Astrocyte (in vitro differentiated cells and primary cell): Measurements from ENCODE around the gene ALDH2. TPM values are rescaled to one million over a fixed set of nuclear protein-coding genes. Genes with fewer than 3 reads are reported as not detected.
"Not testable (repeated sequence)": the region's sequence is repeated elsewhere in the genome, so short reads cannot be mapped to it uniquely, and the experiment has no call there.

ENCODE experiments used
- DNase-seq: peaks from one replicate; pipeline ENCODE4 v3.0.0-alpha.2; 2010; ENCODE audit warnings: low read depth
- FAIRE-seq: peaks from 2 replicates; lab custom pipeline; 2011; peaks lifted over from hg19 to GRCh38; lab: Jason Lieb, UNC
- H2AFZ ChIP-seq: 2 replicates; pipeline ENCODE4 v1.6.0; 2012; ENCODE audit warnings: low read depth, low read length, inconsistent platforms
- H3K27ac ChIP-seq: 2 replicates; pipeline ENCODE4 v1.5.1; 2011; ENCODE audit warnings: low read depth, low read length, inconsistent platforms
- H3K27me3 ChIP-seq: 2 replicates; pipeline ENCODE4 v1.6.0; 2011; ENCODE audit warnings: low read length, inconsistent platforms; ENCODE audit not compliant: insufficient read depth
- H3K36me3 ChIP-seq: 2 replicates; pipeline ENCODE4 v1.5.1; 2011; ENCODE audit warnings: low read length, inconsistent platforms; ENCODE audit not compliant: insufficient read depth
- H3K4me1 ChIP-seq: 2 replicates; pipeline ENCODE4 v1.5.1; 2011; ENCODE audit warnings: low read length, inconsistent platforms; ENCODE audit not compliant: insufficient read depth
- H3K4me2 ChIP-seq: 2 replicates; pipeline ENCODE4 v1.6.0; 2012; ENCODE audit warnings: low read length, inconsistent platforms
- H3K4me3 ChIP-seq: 2 replicates; pipeline ENCODE4 v1.5.1; 2011; ENCODE audit warnings: low read depth, mild to moderate bottlenecking, low read length, inconsistent platforms; ENCODE audit not compliant: insufficient read depth
- H3K79me2 ChIP-seq: 2 replicates; pipeline ENCODE4 v1.6.0; 2012; ENCODE audit warnings: mild to moderate bottlenecking, low read length, inconsistent platforms; ENCODE audit not compliant: insufficient read depth
- H3K9ac ChIP-seq: 2 replicates; pipeline ENCODE4 v1.6.0; 2012; ENCODE audit warnings: mild to moderate bottlenecking, low read length, inconsistent platforms
- H3K9me3 ChIP-seq: 2 replicates; pipeline ENCODE4 v1.5.1; 2012; ENCODE audit warnings: low read depth, mild to moderate bottlenecking, low read length, inconsistent platforms; ENCODE audit not compliant: insufficient read depth
- H4K20me1 ChIP-seq: 2 replicates; pipeline ENCODE4 v1.6.0; 2012; ENCODE audit warnings: low read length, inconsistent platforms; ENCODE audit not compliant: insufficient read depth
- H3K27ac Mint-ChIP-seq: one replicate; pipeline ENCODE4 v1.8.0; 2021; ENCODE audit warnings: mild to moderate bottlenecking, mixed read lengths; ENCODE audit not compliant: unreplicated experiment
- H3K27me3 Mint-ChIP-seq: one replicate; pipeline ENCODE4 v1.8.0; 2021; ENCODE audit warnings: low read depth, mixed read lengths; ENCODE audit not compliant: unreplicated experiment
- H3K36me3 Mint-ChIP-seq: one replicate; pipeline ENCODE4 v1.8.0; 2021; ENCODE audit warnings: low read depth, mixed read lengths; ENCODE audit not compliant: unreplicated experiment
- H3K4me1 Mint-ChIP-seq: one replicate; pipeline ENCODE4 v1.8.0; 2021; ENCODE audit warnings: low read depth, mixed read lengths; ENCODE audit not compliant: unreplicated experiment
- H3K4me3 Mint-ChIP-seq: one replicate; pipeline ENCODE4 v1.8.0; 2021; ENCODE audit warnings: mild to moderate bottlenecking, moderate library complexity, mixed read lengths; ENCODE audit not compliant: unreplicated experiment
- H3K9me3 Mint-ChIP-seq: one replicate; pipeline ENCODE4 v1.8.0; 2021; ENCODE audit warnings: mild to moderate bottlenecking, mixed read lengths; ENCODE audit not compliant: unreplicated experiment
- EZH2 ChIP-seq: IDR thresholded peaks from 2 replicates; pipeline ENCODE4 v1.6.1; 2012; ENCODE audit warnings: mild to moderate bottlenecking, low read length, inconsistent platforms; ENCODE audit not compliant: insufficient read depth
- total RNA-seq: library from RNA; stranded (reverse); gene quantifications from 2 replicates; pipeline ENCODE4 v1.2.1, GENCODE V29; 2021
- TF ChIP-seq, protein P1 (sequence below): IDR thresholded peaks from 2 replicates; pipeline ENCODE4 v1.5.1; 2011; ENCODE audit warnings: low read depth, mild to moderate bottlenecking, inconsistent platforms, low read length, moderate library complexity; ENCODE audit not compliant: insufficient read depth

ALDH2 gene
- total RNA-seq, 1 donor from 2014 or later = 82.0 TPM

- H3K4me3 ChIP-seq = no peak overlapping the region
- no peaks in the 10 kb centered on the region for H3K79me2 ChIP-seq
- no peak overlapping the region for H3K9ac ChIP-seq
- Mint-ChIP-seq H3K4me1 (no peaks in the 10 kb centered on the region), H3K36me3 (peaks cover 9% of the 10 kb centered on the region), H3K27ac (no peak overlapping the region), H3K9me3 (no peaks in the 10 kb centered on the region), H3K27me3 (no peaks in the 10 kb centered on the region), H3K4me3 (no peak overlapping the region)
- no peaks in the 10 kb centered on the region for H3K36me3 ChIP-seq
- no peak overlapping the region for H3K4me2 ChIP-seq
- H4K20me1 ChIP-seq = no peaks in the 10 kb centered on the region
- no peaks in the 10 kb centered on the region for H3K9me3 ChIP-seq
- FAIRE-seq = no peak
- no peak overlapping the region for H3K27ac ChIP-seq
- H3K4me1 ChIP-seq = no peaks in the 10 kb centered on the region
- no peak for DNase-seq
- H2AFZ ChIP-seq = no peak overlapping the region
- H3K27me3 ChIP-seq = no peaks in the 10 kb centered on the region
- TF ChIP-seq EZH2 = no peak
- TF ChIP-seq, protein P1, sequence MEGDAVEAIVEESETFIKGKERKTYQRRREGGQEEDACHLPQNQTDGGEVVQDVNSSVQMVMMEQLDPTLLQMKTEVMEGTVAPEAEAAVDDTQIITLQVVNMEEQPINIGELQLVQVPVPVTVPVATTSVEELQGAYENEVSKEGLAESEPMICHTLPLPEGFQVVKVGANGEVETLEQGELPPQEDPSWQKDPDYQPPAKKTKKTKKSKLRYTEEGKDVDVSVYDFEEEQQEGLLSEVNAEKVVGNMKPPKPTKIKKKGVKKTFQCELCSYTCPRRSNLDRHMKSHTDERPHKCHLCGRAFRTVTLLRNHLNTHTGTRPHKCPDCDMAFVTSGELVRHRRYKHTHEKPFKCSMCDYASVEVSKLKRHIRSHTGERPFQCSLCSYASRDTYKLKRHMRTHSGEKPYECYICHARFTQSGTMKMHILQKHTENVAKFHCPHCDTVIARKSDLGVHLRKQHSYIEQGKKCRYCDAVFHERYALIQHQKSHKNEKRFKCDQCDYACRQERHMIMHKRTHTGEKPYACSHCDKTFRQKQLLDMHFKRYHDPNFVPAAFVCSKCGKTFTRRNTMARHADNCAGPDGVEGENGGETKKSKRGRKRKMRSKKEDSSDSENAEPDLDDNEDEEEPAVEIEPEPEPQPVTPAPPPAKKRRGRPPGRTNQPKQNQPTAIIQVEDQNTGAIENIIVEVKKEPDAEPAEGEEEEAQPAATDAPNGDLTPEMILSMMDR = no peak
Observed at GRCh38 chr12:111807232-111807631, 40.5 kb downstream of the ALDH2 start.

DNA sequence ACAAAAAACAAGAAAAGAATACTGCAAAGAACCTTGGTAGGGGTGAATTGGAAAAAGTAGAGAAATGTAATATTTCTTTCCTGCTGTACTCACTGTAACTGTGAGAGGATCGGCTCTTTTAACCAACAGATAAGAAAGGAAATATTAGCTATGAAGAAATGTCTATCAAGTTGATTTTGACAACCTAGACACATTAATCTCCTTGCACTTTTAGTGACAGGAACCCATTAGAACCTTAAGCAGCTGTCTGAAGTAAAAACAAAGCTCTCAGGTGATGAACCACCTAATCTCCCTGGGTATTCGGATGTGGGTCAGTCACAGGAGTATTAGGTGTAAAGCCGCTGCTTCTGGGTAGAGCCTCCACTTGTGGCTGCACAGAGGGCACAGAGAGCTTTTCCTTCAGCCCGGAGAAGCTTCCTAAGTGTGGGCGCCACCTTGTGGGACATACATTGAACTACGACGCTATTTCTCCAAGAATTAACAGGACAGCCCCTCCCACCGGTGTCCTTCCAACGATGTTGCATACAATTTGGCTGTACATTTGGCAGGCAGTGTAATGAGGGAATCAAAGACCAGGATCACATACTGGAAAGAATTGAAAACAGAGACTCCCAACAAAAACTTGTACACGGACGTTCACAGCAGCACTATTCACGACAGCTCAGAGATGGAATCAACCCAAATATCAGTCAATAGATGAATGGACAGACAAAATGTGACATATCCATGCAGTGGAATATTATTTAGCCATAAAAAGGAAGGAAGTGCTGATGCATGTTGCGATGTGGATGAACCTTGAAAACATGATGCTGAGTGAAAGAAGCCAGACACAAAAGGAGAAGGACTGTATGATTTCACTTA, 46.4 kb downstream of the ALDH2 start:
- Mint-ChIP-seq H3K4me1 (no peaks in the 10 kb centered on the region), H3K36me3 (peaks cover 5% of the 10 kb centered on the region), H3K27me3 (peaks cover 3% of the 10 kb centered on the region), H3K4me3 (no peak overlapping the region), H3K9me3 (no peaks in the 10 kb centered on the region), H3K27ac (no peak overlapping the region)
- Histone ChIP-seq H4K20me1 (no peaks in the 10 kb centered on the region), H3K4me3 (no peak overlapping the region), H2AFZ (no peak overlapping the region), H3K4me2 (no peak overlapping the region), H3K27me3 (peaks cover 9% of the 10 kb centered on the region), H3K27ac (no peak overlapping the region), H3K9ac (no peak overlapping the region), H3K4me1 (no peaks in the 10 kb centered on the region), H3K9me3 (no peaks in the 10 kb centered on the region), H3K79me2 (no peaks in the 10 kb centered on the region), H3K36me3 (no peaks in the 10 kb centered on the region)
- FAIRE-seq (no peak), DNase-seq (peak; percentile 56)
- TF ChIP-seq, protein P1 = peak; percentile 88
- no peak for TF ChIP-seq EZH2

- no peaks in the 10 kb centered on the region for H3K36me3 Mint-ChIP-seq
- Histone ChIP-seq H3K36me3 (no peaks in the 10 kb centered on the region), H3K27me3 (peaks cover 9% of the 10 kb centered on the region), H2AFZ (no peak overlapping the region), H3K4me2 (no peak overlapping the region), H3K27ac (no peak overlapping the region), H3K9me3 (no peaks in the 10 kb centered on the region), H3K79me2 (no peaks in the 10 kb centered on the region), H3K4me1 (no peaks in the 10 kb centered on the region), H3K9ac (no peak overlapping the region), H4K20me1 (no peaks in the 10 kb centered on the region), H3K4me3 (no peak overlapping the region)
- TF ChIP-seq, protein P1 = no peak
- TF ChIP-seq EZH2 = no peak
- H3K4me3 Mint-ChIP-seq = no peak overlapping the region
- DNase-seq (no peak), FAIRE-seq (no peak)
- peaks cover 12% of the 10 kb centered on the region for H3K4me1 Mint-ChIP-seq
- H3K9me3 Mint-ChIP-seq = peaks cover 3% of the 10 kb centered on the region
- H3K27me3 Mint-ChIP-seq = peaks cover 4% of the 10 kb centered on the region
- H3K27ac Mint-ChIP-seq = no peak overlapping the region
Observed at GRCh38 chr12:111816065-111816615, 49.4 kb downstream of the ALDH2 start.

DNA sequence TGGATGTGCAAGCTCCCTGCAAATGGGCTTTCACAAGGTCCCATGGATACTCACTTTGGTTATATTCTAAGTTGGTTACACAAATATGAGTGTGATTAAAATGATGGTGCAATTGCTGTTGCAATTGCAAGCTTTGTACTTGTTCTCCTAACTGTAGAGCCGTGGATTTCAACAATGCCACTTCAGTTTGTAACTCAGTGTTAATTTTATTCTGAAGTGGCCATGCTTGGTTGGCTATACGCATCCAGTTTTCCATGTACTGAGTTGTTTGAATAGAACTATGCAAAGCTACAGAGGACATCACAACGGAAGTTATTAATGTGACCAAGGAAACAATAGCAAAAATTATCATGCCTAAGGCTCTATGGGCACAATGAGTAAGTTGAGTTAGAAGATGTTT, 50.2 kb downstream of the ALDH2 start:
- FAIRE-seq, H3K27me3 Mint-ChIP-seq: not testable (repeated sequence)

More for the DNA sequence above, 50.2 kb downstream of the ALDH2 start:
- not testable (repeated sequence) for H3K9ac ChIP-seq, H3K27ac Mint-ChIP-seq, H3K4me3 Mint-ChIP-seq, H3K4me2 ChIP-seq, H2AFZ ChIP-seq, H3K9me3 Mint-ChIP-seq, H3K4me3 ChIP-seq, H4K20me1 ChIP-seq, H3K79me2 ChIP-seq, H3K4me1 ChIP-seq, H3K27ac ChIP-seq, H3K36me3 ChIP-seq, H3K9me3 ChIP-seq, DNase-seq, H3K36me3 Mint-ChIP-seq
- peaks cover 12% of the 10 kb centered on the region for H3K4me1 Mint-ChIP-seq
- peaks cover 12% of the 10 kb centered on the region for H3K27me3 ChIP-seq
